ENCODE results near the gene CCDC30.

Gene CCDC30

GRCh38 chr1:42682739-42683531 lies 219.8 kb downstream of the CCDC30 start:
- Histone ChIP-seq H3K4me3 (ENCODE audit: low read length) (peak overlapping the region; percentile 97), H3K27ac (ENCODE audit: low read length) (peak overlapping the region; percentile 9), H3K4me1 (ENCODE audit: control insufficient read depth, low read depth, low read length) (peaks cover 19% of the 10 kb centered on the region), H3K9me3 (ENCODE audit: control insufficient read depth, low read depth, low read length) (no peaks in the 10 kb centered on the region), H3K36me3 (ENCODE audit: control insufficient read depth, low read depth, low read length) (peaks cover 42% of the 10 kb centered on the region), H3K9ac (ENCODE audit: low read length) (peak overlapping the region; percentile 99), H3K27me3 (ENCODE audit: control insufficient read depth, insufficient read depth, low read length) (no peaks in the 10 kb centered on the region)

GRCh38 chr1:42684139-42684538 lies 221.1 kb downstream of the CCDC30 start:
- peaks cover 54% of the 10 kb centered on the region for H3K36me3 ChIP-seq (ENCODE audit: control insufficient read depth, low read depth, low read length)
- peak overlapping the region; percentile 92 for H3K9ac ChIP-seq (ENCODE audit: low read length)

GRCh38 chr1:42686418-42686817 lies 223.3 kb downstream of the CCDC30 start:
- peaks cover 22% of the 10 kb centered on the region for H3K4me1 ChIP-seq (ENCODE audit: control insufficient read depth, low read depth, low read length)
- H3K36me3 ChIP-seq (ENCODE audit: control insufficient read depth, low read depth, low read length): peaks cover 60% of the 10 kb centered on the region
- no peak overlapping the region for H3K9ac ChIP-seq (ENCODE audit: low read length)
- peak overlapping the region; percentile 92 for H3K4me3 ChIP-seq (ENCODE audit: low read length)
- H3K9me3 ChIP-seq (ENCODE audit: control insufficient read depth, low read depth, low read length): no peaks in the 10 kb centered on the region
- H3K27me3 ChIP-seq (ENCODE audit: control insufficient read depth, insufficient read depth, low read length): no peaks in the 10 kb centered on the region
- no peak overlapping the region for H3K27ac ChIP-seq (ENCODE audit: low read length)

More at GRCh38 chr1:42684139-42684538, 221.1 kb downstream of the CCDC30 start:
- H3K27ac ChIP-seq (ENCODE audit: low read length): no peak overlapping the region
- H3K4me3 ChIP-seq (ENCODE audit: low read length): peak overlapping the region; percentile 92
- no peaks in the 10 kb centered on the region for H3K9me3 ChIP-seq (ENCODE audit: control insufficient read depth, low read depth, low read length)
- peaks cover 19% of the 10 kb centered on the region for H3K4me1 ChIP-seq (ENCODE audit: control insufficient read depth, low read depth, low read length)
- H3K27me3 ChIP-seq (ENCODE audit: control insufficient read depth, insufficient read depth, low read length): no peaks in the 10 kb centered on the region

GRCh38 chr1:42689912-42690311 lies 226.8 kb downstream of the CCDC30 start:
- Histone ChIP-seq H3K4me3 (ENCODE audit: low read length) (no peak overlapping the region), H3K27me3 (ENCODE audit: control insufficient read depth, insufficient read depth, low read length) (no peaks in the 10 kb centered on the region), H3K27ac (ENCODE audit: low read length) (no peak overlapping the region), H3K9me3 (ENCODE audit: control insufficient read depth, low read depth, low read length) (no peaks in the 10 kb centered on the region), H3K4me1 (ENCODE audit: control insufficient read depth, low read depth, low read length) (peaks cover 20% of the 10 kb centered on the region), H3K36me3 (ENCODE audit: control insufficient read depth, low read depth, low read length) (peaks cover 64% of the 10 kb centered on the region), H3K9ac (ENCODE audit: low read length) (no peak overlapping the region)

- no peaks in the 10 kb centered on the region for H3K9me3 ChIP-seq (ENCODE audit: control insufficient read depth, low read depth, low read length)
- no peak overlapping the region for H3K27ac ChIP-seq (ENCODE audit: low read length)
- H3K4me1 ChIP-seq (ENCODE audit: control insufficient read depth, low read depth, low read length): peaks cover 19% of the 10 kb centered on the region
- H3K36me3 ChIP-seq (ENCODE audit: control insufficient read depth, low read depth, low read length): peaks cover 64% of the 10 kb centered on the region
- no peak overlapping the region for H3K9ac ChIP-seq (ENCODE audit: low read length)
- no peak overlapping the region for H3K4me3 ChIP-seq (ENCODE audit: low read length)
- H3K27me3 ChIP-seq (ENCODE audit: control insufficient read depth, insufficient read depth, low read length): no peaks in the 10 kb centered on the region
Observed at GRCh38 chr1:42690477-42691156, 227.5 kb downstream of the CCDC30 start.

GRCh38 chr1:42691157-42691498 lies 228.0 kb downstream of the CCDC30 start:
- no peaks in the 10 kb centered on the region for H3K27me3 ChIP-seq (ENCODE audit: control insufficient read depth, insufficient read depth, low read length)
- peaks cover 19% of the 10 kb centered on the region for H3K4me1 ChIP-seq (ENCODE audit: control insufficient read depth, low read depth, low read length)
- H3K27ac ChIP-seq (ENCODE audit: low read length): no peak overlapping the region
- no peaks in the 10 kb centered on the region for H3K9me3 ChIP-seq (ENCODE audit: control insufficient read depth, low read depth, low read length)
- H3K4me3 ChIP-seq (ENCODE audit: low read length): no peak overlapping the region
- no peak overlapping the region for H3K9ac ChIP-seq (ENCODE audit: low read length)
- peaks cover 64% of the 10 kb centered on the region for H3K36me3 ChIP-seq (ENCODE audit: control insufficient read depth, low read depth, low read length)

GRCh38 chr1:42692461-42692860 lies 229.4 kb downstream of the CCDC30 start:
- H3K27ac ChIP-seq (ENCODE audit: low read length): no peak overlapping the region
- no peak overlapping the region for H3K4me3 ChIP-seq (ENCODE audit: low read length)
- no peaks in the 10 kb centered on the region for H3K27me3 ChIP-seq (ENCODE audit: control insufficient read depth, insufficient read depth, low read length)
- H3K36me3 ChIP-seq (ENCODE audit: control insufficient read depth, low read depth, low read length): peaks cover 69% of the 10 kb centered on the region
- peaks cover 10% of the 10 kb centered on the region for H3K4me1 ChIP-seq (ENCODE audit: control insufficient read depth, low read depth, low read length)
- no peaks in the 10 kb centered on the region for H3K9me3 ChIP-seq (ENCODE audit: control insufficient read depth, low read depth, low read length)
- no peak overlapping the region for H3K9ac ChIP-seq (ENCODE audit: low read length)

- Histone ChIP-seq H3K27ac (ENCODE audit: low read length) (no peak overlapping the region), H3K4me3 (ENCODE audit: low read length) (no peak overlapping the region), H3K27me3 (ENCODE audit: control insufficient read depth, insufficient read depth, low read length) (no peaks in the 10 kb centered on the region), H3K36me3 (ENCODE audit: control insufficient read depth, low read depth, low read length) (peaks cover 69% of the 10 kb centered on the region), H3K9me3 (ENCODE audit: control insufficient read depth, low read depth, low read length) (no peaks in the 10 kb centered on the region), H3K9ac (ENCODE audit: low read length) (no peak overlapping the region), H3K4me1 (ENCODE audit: control insufficient read depth, low read depth, low read length) (peaks cover 10% of the 10 kb centered on the region)
Observed at GRCh38 chr1:42692911-42693310, 229.8 kb downstream of the CCDC30 start.

GRCh38 chr1:42698081-42698813 lies 235.2 kb downstream of the CCDC30 start:
- Histone ChIP-seq H3K36me3 (ENCODE audit: control insufficient read depth, low read depth, low read length) (peaks cover 99% of the 10 kb centered on the region), H3K27ac (ENCODE audit: low read length) (no peak overlapping the region), H3K4me3 (ENCODE audit: low read length) (no peak overlapping the region)

GRCh38 chr1:42700006-42700405 lies 236.9 kb downstream of the CCDC30 start:
- no peaks in the 10 kb centered on the region for H3K9me3 ChIP-seq (ENCODE audit: control insufficient read depth, low read depth, low read length)
- H3K27me3 ChIP-seq (ENCODE audit: control insufficient read depth, insufficient read depth, low read length): no peaks in the 10 kb centered on the region
- H3K9ac ChIP-seq (ENCODE audit: low read length): no peak overlapping the region
- H3K4me1 ChIP-seq (ENCODE audit: control insufficient read depth, low read depth, low read length): no peaks in the 10 kb centered on the region
- peaks cover 97% of the 10 kb centered on the region for H3K36me3 ChIP-seq (ENCODE audit: control insufficient read depth, low read depth, low read length)
- H3K27ac ChIP-seq (ENCODE audit: low read length): no peak overlapping the region
- no peak overlapping the region for H3K4me3 ChIP-seq (ENCODE audit: low read length)

More at GRCh38 chr1:42698081-42698813, 235.2 kb downstream of the CCDC30 start:
- Histone ChIP-seq H3K4me1 (ENCODE audit: control insufficient read depth, low read depth, low read length) (no peaks in the 10 kb centered on the region), H3K9ac (ENCODE audit: low read length) (no peak overlapping the region), H3K9me3 (ENCODE audit: control insufficient read depth, low read depth, low read length) (no peaks in the 10 kb centered on the region), H3K27me3 (ENCODE audit: control insufficient read depth, insufficient read depth, low read length) (no peaks in the 10 kb centered on the region)

GRCh38 chr1:42703888-42704464 lies 240.9 kb downstream of the CCDC30 start:
- Histone ChIP-seq H3K4me3 (ENCODE audit: low read length) (no peak overlapping the region), H3K27ac (ENCODE audit: low read length) (no peak overlapping the region), H3K9me3 (ENCODE audit: control insufficient read depth, low read depth, low read length) (no peaks in the 10 kb centered on the region), H3K4me1 (ENCODE audit: control insufficient read depth, low read depth, low read length) (no peaks in the 10 kb centered on the region), H3K36me3 (ENCODE audit: control insufficient read depth, low read depth, low read length) (peaks cover 77% of the 10 kb centered on the region), H3K9ac (ENCODE audit: low read length) (no peak overlapping the region), H3K27me3 (ENCODE audit: control insufficient read depth, insufficient read depth, low read length) (no peaks in the 10 kb centered on the region)
